ENCODE data around the gene POLR1E.

Gene POLR1E

DNA sequence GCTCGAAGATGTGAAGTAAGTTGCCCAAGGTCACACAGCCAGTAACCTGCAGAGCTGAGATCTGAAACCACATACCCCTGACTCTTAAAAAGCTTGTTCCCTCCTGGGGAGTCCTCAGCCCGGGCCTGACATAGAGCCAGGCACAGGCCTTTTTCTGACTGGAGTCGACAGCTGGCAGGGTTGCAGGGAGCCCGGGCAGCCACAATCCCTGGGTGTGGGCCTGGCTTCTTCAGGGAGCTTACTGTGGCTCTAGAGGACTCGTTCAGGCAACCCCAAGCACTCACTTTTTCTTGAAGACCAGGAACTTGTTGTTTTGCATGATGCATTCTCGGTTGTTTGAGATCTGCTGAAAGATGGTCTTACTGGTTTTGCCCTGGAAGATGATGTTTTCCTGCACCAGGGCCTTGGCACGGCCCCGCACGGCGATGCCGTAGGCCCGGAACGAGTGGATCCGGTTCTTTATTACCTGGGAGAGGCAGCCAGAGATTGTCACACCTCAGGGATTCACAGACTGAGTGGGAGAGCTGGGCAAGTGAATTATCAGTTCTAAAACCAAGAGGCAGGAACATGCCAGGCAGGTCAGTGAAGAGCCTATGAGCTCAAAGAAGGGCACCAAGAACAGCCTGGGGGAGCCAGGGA, 30.0 kb downstream of the POLR1E start:
- H3K9me3 ChIP-seq (ENCODE audit: control insufficient read depth, low read length): no peaks in the 10 kb centered on the region
- H3K4me3 ChIP-seq (ENCODE audit: extremely low read depth, insufficient read depth, low read length, poor library complexity, severe bottlenecking): no peak overlapping the region
- H3K4me1 ChIP-seq (ENCODE audit: control insufficient read depth, insufficient read depth, low read length, poor library complexity, severe bottlenecking): no peaks in the 10 kb centered on the region
- no peak overlapping the region for H3K27ac ChIP-seq (ENCODE audit: low read depth, low read length, severe bottlenecking)
- peaks cover 37% of the 10 kb centered on the region for H3K36me3 ChIP-seq (ENCODE audit: control insufficient read depth, insufficient read depth, low read length)
- 90 to 99% methylated on average over 13 to 14 of the region's 14 CpGs for WGBS, 2 experiments (ENCODE audit: insufficient coverage in 2 of 2)

DNA sequence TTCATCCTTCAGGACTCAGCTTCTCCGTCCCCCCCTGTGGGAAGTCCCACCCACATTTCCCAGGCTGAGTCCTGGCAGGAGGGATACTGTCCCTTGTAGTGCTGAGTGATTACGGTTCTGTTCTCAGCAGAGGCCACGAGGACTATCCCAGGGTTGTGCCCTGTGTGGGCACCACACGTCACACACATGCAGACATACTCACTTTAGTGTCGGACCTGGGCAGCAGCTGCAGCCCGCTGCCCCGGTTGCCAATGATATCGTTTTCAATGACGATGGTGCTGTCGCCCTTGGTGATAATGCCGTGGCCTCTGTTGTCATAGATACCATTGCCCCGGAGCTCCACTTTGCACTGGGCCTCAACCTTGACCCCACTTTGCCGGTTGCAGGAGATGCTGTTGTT, 32.2 kb downstream of the POLR1E start:
- Histone ChIP-seq H3K4me3 (ENCODE audit: extremely low read depth, insufficient read depth, low read length, poor library complexity, severe bottlenecking) (no peak overlapping the region), H3K9me3 (ENCODE audit: control insufficient read depth, low read length) (no peaks in the 10 kb centered on the region), H3K36me3 (ENCODE audit: control insufficient read depth, insufficient read depth, low read length) (peaks cover 58% of the 10 kb centered on the region), H3K27ac (ENCODE audit: low read depth, low read length, severe bottlenecking) (no peak overlapping the region), H3K4me1 (ENCODE audit: control insufficient read depth, insufficient read depth, low read length, poor library complexity, severe bottlenecking) (no peaks in the 10 kb centered on the region)
- WGBS, 2 experiments (ENCODE audit: insufficient coverage in 2 of 2): 97% methylated on average over 12 to 13 of the region's 13 CpGs

DNA sequence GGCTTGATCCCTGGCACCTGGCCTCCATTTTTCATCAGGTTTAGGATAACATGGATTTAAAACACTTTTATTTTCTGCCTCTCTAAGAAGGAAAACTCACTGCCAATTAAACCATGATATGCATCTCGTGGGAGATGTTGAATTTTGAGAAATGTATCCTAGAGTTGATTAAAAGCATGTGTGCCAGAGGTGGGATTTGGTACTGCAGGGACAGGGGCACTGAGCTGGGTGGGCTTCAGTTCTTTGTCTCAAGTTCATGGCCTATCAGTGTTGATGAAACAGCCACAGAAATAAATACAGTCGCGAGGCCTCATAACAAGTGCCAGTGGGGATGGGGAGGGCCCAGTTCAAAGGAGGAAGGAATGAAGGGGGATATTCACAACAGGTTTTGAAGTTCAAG, 34.9 kb downstream of the POLR1E start:
- 86 to 90% methylated on average over 2 of the region's 3 CpGs for WGBS, 2 experiments (ENCODE audit: insufficient coverage in 2 of 2)
- Histone ChIP-seq H3K36me3 (ENCODE audit: control insufficient read depth, insufficient read depth, low read length) (peaks cover 71% of the 10 kb centered on the region), H3K4me1 (ENCODE audit: control insufficient read depth, insufficient read depth, low read length, poor library complexity, severe bottlenecking) (no peaks in the 10 kb centered on the region), H3K27ac (ENCODE audit: low read depth, low read length, severe bottlenecking) (no peak overlapping the region), H3K9me3 (ENCODE audit: control insufficient read depth, low read length) (no peaks in the 10 kb centered on the region), H3K4me3 (ENCODE audit: extremely low read depth, insufficient read depth, low read length, poor library complexity, severe bottlenecking) (no peak overlapping the region)

DNA sequence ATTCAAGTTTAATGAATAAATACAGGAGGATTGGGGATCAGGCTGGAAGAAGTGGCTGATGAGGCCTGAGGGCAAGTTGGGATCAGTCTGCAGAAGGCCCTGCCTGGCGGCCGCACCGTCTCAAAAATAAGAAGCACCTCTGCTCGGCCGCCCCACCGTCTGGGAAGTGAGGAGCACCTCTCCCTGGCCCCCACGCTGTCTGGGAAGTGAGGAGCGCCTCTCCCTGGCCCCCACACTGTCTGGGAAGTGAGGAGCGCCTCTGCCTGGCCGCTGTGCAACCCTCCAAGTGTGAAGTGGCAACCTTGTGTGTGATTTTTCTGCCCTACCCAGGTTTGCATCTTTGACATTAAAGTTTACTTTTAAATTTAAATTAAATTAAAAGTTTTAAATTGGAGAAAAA, 35.4 kb downstream of the POLR1E start:
- 91 to 95% methylated on average over 8 of the region's 10 CpGs for WGBS, 2 experiments (ENCODE audit: insufficient coverage in 2 of 2)

DNA sequence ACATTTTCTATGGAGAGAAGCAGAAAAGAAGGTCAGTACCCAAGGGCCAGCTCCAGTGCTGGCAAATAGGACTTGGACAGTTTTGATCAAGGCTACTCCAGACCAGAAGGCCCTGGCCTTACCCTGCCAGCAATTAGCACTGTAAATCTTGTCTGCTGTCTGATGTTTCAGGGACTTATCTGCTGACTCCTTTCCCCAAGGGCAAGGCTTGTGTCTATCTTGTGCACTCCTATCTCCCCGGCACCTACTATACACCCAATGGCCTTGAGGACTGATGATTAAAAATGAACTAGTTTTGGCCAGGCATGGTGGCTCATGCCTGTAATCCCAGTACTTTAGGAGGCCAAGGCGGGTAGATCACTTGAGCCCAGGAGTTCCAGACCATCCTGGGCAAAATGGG, 37.2 kb downstream of the POLR1E start:
- Histone ChIP-seq H3K9me3 (ENCODE audit: control insufficient read depth, low read length) (no peaks in the 10 kb centered on the region), H3K4me1 (ENCODE audit: control insufficient read depth, insufficient read depth, low read length, poor library complexity, severe bottlenecking) (no peaks in the 10 kb centered on the region), H3K36me3 (ENCODE audit: control insufficient read depth, insufficient read depth, low read length) (peaks cover 76% of the 10 kb centered on the region), H3K4me3 (ENCODE audit: extremely low read depth, insufficient read depth, low read length, poor library complexity, severe bottlenecking) (no peak overlapping the region), H3K27ac (ENCODE audit: low read depth, low read length, severe bottlenecking) (no peak overlapping the region)
- no CpG with 5 or more reads among the region's 2 CpGs for WGBS, 2 experiments (ENCODE audit: insufficient coverage in 2 of 2)

More for the DNA sequence above, 35.4 kb downstream of the POLR1E start:
- Histone ChIP-seq H3K9me3 (ENCODE audit: control insufficient read depth, low read length) (no peaks in the 10 kb centered on the region), H3K36me3 (ENCODE audit: control insufficient read depth, insufficient read depth, low read length) (peaks cover 72% of the 10 kb centered on the region), H3K27ac (ENCODE audit: low read depth, low read length, severe bottlenecking) (no peak overlapping the region), H3K4me1 (ENCODE audit: control insufficient read depth, insufficient read depth, low read length, poor library complexity, severe bottlenecking) (no peaks in the 10 kb centered on the region), H3K4me3 (ENCODE audit: extremely low read depth, insufficient read depth, low read length, poor library complexity, severe bottlenecking) (no peak overlapping the region)

DNA sequence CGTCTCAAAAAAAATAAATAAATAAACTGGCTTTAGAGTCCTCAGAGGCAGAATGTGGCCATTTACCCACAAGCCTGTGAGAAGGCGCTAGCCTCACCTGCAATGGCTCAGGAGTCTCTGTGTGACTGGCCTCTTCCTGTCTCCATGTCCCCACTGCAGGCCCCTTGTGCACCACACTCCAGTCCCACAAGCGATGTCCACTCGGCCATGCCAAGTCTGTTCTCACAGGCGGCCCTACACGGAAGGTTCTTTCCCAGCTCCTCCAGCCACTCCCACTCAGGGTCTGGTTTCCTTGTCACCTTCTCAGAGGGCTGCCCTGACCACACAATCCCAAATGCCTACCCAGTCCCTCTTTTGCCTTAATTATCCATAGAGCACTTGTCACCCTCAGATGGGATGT, 38.2 kb downstream of the POLR1E start:
- Histone ChIP-seq H3K36me3 (ENCODE audit: control insufficient read depth, insufficient read depth, low read length) (peaks cover 82% of the 10 kb centered on the region), H3K4me3 (ENCODE audit: extremely low read depth, insufficient read depth, low read length, poor library complexity, severe bottlenecking) (no peak overlapping the region), H3K4me1 (ENCODE audit: control insufficient read depth, insufficient read depth, low read length, poor library complexity, severe bottlenecking) (no peaks in the 10 kb centered on the region), H3K9me3 (ENCODE audit: control insufficient read depth, low read length) (no peaks in the 10 kb centered on the region), H3K27ac (ENCODE audit: low read depth, low read length, severe bottlenecking) (no peak overlapping the region)
- WGBS, 2 experiments (ENCODE audit: insufficient coverage in 2 of 2): 95 to 98% methylated on average over 5 to 6 of the region's 6 CpGs

DNA sequence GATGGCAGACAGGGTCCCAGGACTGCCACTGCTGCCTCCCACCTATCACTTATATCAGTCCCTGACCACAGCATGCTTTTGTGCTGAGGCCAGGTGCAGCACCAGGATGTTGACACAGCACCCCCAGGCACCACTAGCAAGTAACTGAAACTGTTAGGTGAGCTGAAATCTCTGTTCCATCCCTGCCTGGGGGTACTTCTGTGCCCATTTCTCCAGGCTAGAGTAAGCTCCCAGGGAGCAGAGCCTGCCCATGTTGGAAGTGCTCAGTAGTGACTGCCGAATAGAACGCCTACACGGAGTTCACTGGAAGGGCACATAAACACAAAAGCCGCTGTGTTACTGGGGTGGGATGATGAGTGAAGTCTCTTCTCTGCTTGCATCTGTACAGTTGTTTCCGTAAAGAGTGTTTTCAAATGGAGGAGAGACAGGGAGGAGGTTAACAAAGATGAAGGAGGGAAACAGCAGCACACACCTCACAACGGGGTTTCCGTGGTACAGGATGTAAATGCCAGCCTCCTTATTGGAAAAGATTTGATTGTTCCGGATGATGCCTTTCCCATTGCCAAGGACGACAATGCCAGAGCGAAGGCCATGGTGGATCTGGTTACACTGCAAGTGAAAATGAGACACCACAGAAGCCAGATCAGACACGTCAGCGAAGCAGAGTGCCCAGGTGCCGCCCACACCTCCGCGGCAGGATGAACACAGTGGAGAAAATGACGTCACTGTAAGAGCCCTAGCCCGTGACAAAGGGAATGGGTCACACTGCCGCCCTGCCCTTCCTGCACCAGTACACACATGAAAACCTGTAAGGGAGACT, 43.1 kb downstream of the POLR1E start:
- no peaks in the 10 kb centered on the region for H3K4me1 ChIP-seq (ENCODE audit: control insufficient read depth, insufficient read depth, low read length, poor library complexity, severe bottlenecking)
- H3K4me3 ChIP-seq (ENCODE audit: extremely low read depth, insufficient read depth, low read length, poor library complexity, severe bottlenecking): no peak overlapping the region
- no peak overlapping the region for H3K27ac ChIP-seq (ENCODE audit: low read depth, low read length, severe bottlenecking)
- H3K36me3 ChIP-seq (ENCODE audit: control insufficient read depth, insufficient read depth, low read length): peaks cover 63% of the 10 kb centered on the region
- WGBS, 2 experiments (ENCODE audit: insufficient coverage in 2 of 2): 95 to 97% methylated on average over 15 to 18 of the region's 18 CpGs
- H3K9me3 ChIP-seq (ENCODE audit: control insufficient read depth, low read length): no peaks in the 10 kb centered on the region

DNA sequence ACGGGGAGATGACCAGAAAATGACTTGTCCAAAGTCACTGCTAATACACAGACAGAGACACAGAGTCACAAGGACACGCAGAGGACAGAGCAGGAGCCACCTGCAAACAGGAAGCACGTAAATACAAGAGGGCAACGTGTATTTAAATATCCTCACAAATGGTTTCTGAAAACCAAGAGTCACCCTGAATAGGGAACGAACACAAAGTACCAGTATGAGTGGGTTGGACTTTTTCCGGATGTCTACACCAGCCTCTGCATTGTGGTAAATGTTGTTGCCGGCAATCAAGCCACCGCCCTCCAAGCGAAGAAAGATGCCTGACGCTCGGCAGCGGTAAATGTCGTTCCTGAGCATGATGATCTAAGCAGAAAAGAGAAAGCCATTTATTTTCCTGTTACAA, 46.0 kb downstream of the POLR1E start:
- no peaks in the 10 kb centered on the region for H3K4me1 ChIP-seq (ENCODE audit: control insufficient read depth, insufficient read depth, low read length, poor library complexity, severe bottlenecking)
- no peak overlapping the region for H3K4me3 ChIP-seq (ENCODE audit: extremely low read depth, insufficient read depth, low read length, poor library complexity, severe bottlenecking)
- no peak overlapping the region for H3K27ac ChIP-seq (ENCODE audit: low read depth, low read length, severe bottlenecking)
- peaks cover 41% of the 10 kb centered on the region for H3K36me3 ChIP-seq (ENCODE audit: control insufficient read depth, insufficient read depth, low read length)
- no peaks in the 10 kb centered on the region for H3K9me3 ChIP-seq (ENCODE audit: control insufficient read depth, low read length)
- 95 to 99% methylated on average over 12 to 13 of the region's 13 CpGs for WGBS, 2 experiments (ENCODE audit: insufficient coverage in 2 of 2)

DNA sequence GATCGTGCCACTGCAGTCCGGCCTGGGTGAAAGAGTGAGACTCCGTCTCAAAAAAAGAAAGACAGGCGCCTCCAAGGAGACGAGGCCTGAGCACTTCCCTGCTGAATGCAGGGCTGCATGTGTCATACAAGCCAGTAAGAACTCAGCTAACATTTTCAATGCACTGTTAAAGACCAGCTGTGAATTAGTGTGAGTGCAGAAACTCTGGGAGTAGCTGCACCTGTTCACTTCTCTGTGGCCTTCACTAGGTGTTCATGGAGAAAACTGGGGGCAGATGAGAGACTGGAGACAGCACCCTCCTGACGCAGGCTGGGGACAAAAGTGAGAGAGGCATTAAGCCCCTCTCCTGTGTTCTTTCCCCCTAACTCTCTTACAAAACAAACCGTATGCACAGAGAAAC, 48.7 kb downstream of the POLR1E start:
- WGBS, 2 experiments (ENCODE audit: insufficient coverage in 2 of 2): 100% methylated on average over 5 of the region's 7 CpGs
- H3K4me3 ChIP-seq (ENCODE audit: extremely low read depth, insufficient read depth, low read length, poor library complexity, severe bottlenecking): no peak overlapping the region
- H3K27ac ChIP-seq (ENCODE audit: low read depth, low read length, severe bottlenecking): no peak overlapping the region
- no peaks in the 10 kb centered on the region for H3K9me3 ChIP-seq (ENCODE audit: control insufficient read depth, low read length)
- no peaks in the 10 kb centered on the region for H3K4me1 ChIP-seq (ENCODE audit: control insufficient read depth, insufficient read depth, low read length, poor library complexity, severe bottlenecking)
- peaks cover 44% of the 10 kb centered on the region for H3K36me3 ChIP-seq (ENCODE audit: control insufficient read depth, insufficient read depth, low read length)

DNA sequence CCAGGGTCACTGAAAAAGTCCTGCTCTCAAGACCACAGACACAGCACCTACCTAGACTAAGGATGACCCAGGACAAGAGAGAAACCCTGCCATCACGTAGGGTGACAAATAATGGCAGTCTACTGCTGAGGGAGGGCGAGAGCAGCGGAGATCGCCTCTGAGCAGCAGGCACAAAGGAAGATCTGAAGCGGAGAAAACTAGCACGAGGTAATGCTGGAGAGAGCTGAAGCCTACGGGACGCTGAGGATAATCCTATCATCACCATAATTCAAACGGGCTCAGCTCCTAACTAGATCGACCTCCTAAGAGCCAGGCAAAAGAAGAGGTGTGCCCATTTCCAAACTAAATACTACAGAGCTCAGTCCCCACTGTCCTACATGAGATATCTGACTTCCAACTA, 49.2 kb downstream of the POLR1E start:
- H3K9me3 ChIP-seq (ENCODE audit: control insufficient read depth, low read length): no peaks in the 10 kb centered on the region
- 82 to 87% methylated on average over 5 to 8 of the region's 10 CpGs for WGBS, 2 experiments (ENCODE audit: insufficient coverage in 2 of 2)
- no peak overlapping the region for H3K27ac ChIP-seq (ENCODE audit: low read depth, low read length, severe bottlenecking)
- H3K36me3 ChIP-seq (ENCODE audit: control insufficient read depth, insufficient read depth, low read length): peaks cover 48% of the 10 kb centered on the region
- no peak overlapping the region for H3K4me3 ChIP-seq (ENCODE audit: extremely low read depth, insufficient read depth, low read length, poor library complexity, severe bottlenecking)
- no peaks in the 10 kb centered on the region for H3K4me1 ChIP-seq (ENCODE audit: control insufficient read depth, insufficient read depth, low read length, poor library complexity, severe bottlenecking)

DNA sequence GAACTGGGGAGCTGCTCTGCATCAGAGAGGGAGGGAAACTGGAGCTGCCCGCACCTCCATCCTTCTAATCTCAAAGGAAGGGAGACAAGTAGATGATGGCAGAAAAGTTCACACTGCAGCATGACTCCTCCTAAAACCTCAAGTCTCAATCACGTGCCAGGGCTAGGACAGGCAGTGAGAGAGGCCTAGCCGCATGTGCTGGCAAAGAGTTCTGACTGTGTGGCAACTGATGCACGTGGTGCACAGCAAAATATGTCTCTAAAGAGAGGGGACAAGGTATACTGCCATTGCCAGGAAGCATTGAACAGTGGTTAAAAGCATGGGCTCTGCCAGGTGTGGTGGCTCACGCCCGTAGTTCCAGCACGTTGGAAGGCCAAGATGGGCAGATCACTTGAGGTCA, 52.4 kb downstream of the POLR1E start:
- Histone ChIP-seq H3K4me3 (ENCODE audit: extremely low read depth, insufficient read depth, low read length, poor library complexity, severe bottlenecking) (no peak overlapping the region), H3K27ac (ENCODE audit: low read depth, low read length, severe bottlenecking) (no peak overlapping the region), H3K36me3 (ENCODE audit: control insufficient read depth, insufficient read depth, low read length) (peaks cover 56% of the 10 kb centered on the region), H3K9me3 (ENCODE audit: control insufficient read depth, low read length) (no peaks in the 10 kb centered on the region), H3K4me1 (ENCODE audit: control insufficient read depth, insufficient read depth, low read length, poor library complexity, severe bottlenecking) (no peaks in the 10 kb centered on the region)
- WGBS, 2 experiments (ENCODE audit: insufficient coverage in 2 of 2): 96 to 99% methylated on average over 6 of the region's 7 CpGs

Data from mesodermal cell (in vitro differentiated cells).